A172 (cell line): Measurements from ENCODE around the gene TUFM. TPM values are rescaled to one million over a fixed set of nuclear protein-coding genes. Genes with fewer than 3 reads are reported as not detected.
"Not testable (repeated sequence)": the region's sequence is repeated elsewhere in the genome, so short reads cannot be mapped to it uniquely, and the experiment has no call there.

Source experiments
- DNase-seq: peaks from one replicate; pipeline ENCODE4 v3.0.0-alpha.2; 2015; ENCODE audit warnings: low spot score
- total RNA-seq: library from RNA; depleted of rRNA; stranded (reverse); fragments of >200 nt; shearing (Covaris generic); gene quantifications from 2 replicates; pipeline ENCODE4 v1.2.3, GENCODE V29; 2014

The TUFM gene
- total RNA-seq, 1 experiment from 2014 or later, result 225 TPM

GRCh38 chr16:28875134-28876018 is 29.2 kb upstream of the TUFM start:
- DNase-seq, result no peak

- no peak for DNase-seq
Measured at GRCh38 chr16:28874406-28874805, 28.3 kb upstream of the TUFM start.

GRCh38 chr16:28873543-28874201 is 27.5 kb upstream of the TUFM start:
- DNase-seq, result no peak

GRCh38 chr16:28872952-28873351 is 26.8 kb upstream of the TUFM start:
- DNase-seq, result no peak

- DNase-seq, result no peak
Measured at GRCh38 chr16:28869201-28869600, 23.1 kb upstream of the TUFM start.

GRCh38 chr16:28867646-28868045 is 21.5 kb upstream of the TUFM start:
- not testable (repeated sequence) for DNase-seq

- DNase-seq, result no peak
Measured at GRCh38 chr16:28867241-28867640, 21.1 kb upstream of the TUFM start.

GRCh38 chr16:28866454-28866804 is 20.3 kb upstream of the TUFM start:
- no peak for DNase-seq

- no peak for DNase-seq
Measured at GRCh38 chr16:28865722-28866453, 19.7 kb upstream of the TUFM start.

- no peak for DNase-seq
Measured at GRCh38 chr16:28865001-28865688, 19.0 kb upstream of the TUFM start.

- no peak for DNase-seq
Measured at GRCh38 chr16:28863929-28864793, 18.0 kb upstream of the TUFM start.

GRCh38 chr16:28859326-28859725 is 13.2 kb upstream of the TUFM start:
- no peak for DNase-seq

- DNase-seq, result peak; percentile 46
Measured at GRCh38 chr16:28858421-28858820, 12.3 kb upstream of the TUFM start.

- DNase-seq, result no peak
Measured at GRCh38 chr16:28846933-28847273, 755 bp upstream of the TUFM start.

GRCh38 chr16:28845761-28846079 is 428 bp downstream of the TUFM start:
- DNase-seq, result no peak

GRCh38 chr16:28845293-28845692 is 855 bp downstream of the TUFM start:
- DNase-seq, result peak; percentile 68

GRCh38 chr16:28844226-28844885 is 1.8 kb downstream of the TUFM start:
- no peak for DNase-seq

- no peak for DNase-seq
Measured at GRCh38 chr16:28843766-28844165, 2.4 kb downstream of the TUFM start.

GRCh38 chr16:28842696-28843095 is 3.5 kb downstream of the TUFM start:
- no peak for DNase-seq

GRCh38 chr16:28839899-28840298 is 6.2 kb downstream of the TUFM start:
- no peak for DNase-seq
